ENCODE results near the gene SH3TC2. TPM values are rescaled to one million over a fixed set of nuclear protein-coding genes. Genes with fewer than 3 reads are reported as not detected.
A peak's percentile ranks its signal among the peaks of the same experiment; 100 is the strongest.

The SH3TC2 gene
- total RNA-seq, 3 donors from 2014 or later, result 0.48 to 9.4 (median 2.3) TPM

GRCh38 chr5:149001162-149001561 is 61.7 kb downstream of the SH3TC2 start:
- Histone ChIP-seq H3K9me3 (no peaks in the 10 kb centered on the region), H3K4me1 (no peaks in the 10 kb centered on the region), H3K4me3 (no peak overlapping the region), H3K36me3 (no peaks in the 10 kb centered on the region), H3K27ac (no peak overlapping the region), H3K27me3 (no peaks in the 10 kb centered on the region)
- intact Hi-C loops (cut with DNase I; ENCODE audit: low total_unique reads), result no loop called here
- DNase-seq (ENCODE audit: low spot score in 2 of 2), result no peak
- TF ChIP-seq POLR2AphosphoS5 (IDR thresholded peaks at IDR 0.05), result no peak
- TF ChIP-seq POLR2A (IDR thresholded peaks at IDR 0.05), result no peak
- no peak for TF ChIP-seq CTCF (IDR thresholded peaks at IDR 0.05)

- no peak overlapping the region for H3K27ac ChIP-seq
- DNase-seq (ENCODE audit: low spot score in 2 of 2), result no peak
- H3K27me3 ChIP-seq, result no peaks in the 10 kb centered on the region
- no peaks in the 10 kb centered on the region for H3K9me3 ChIP-seq
- H3K4me1 ChIP-seq, result no peaks in the 10 kb centered on the region
- TF ChIP-seq POLR2A (IDR thresholded peaks at IDR 0.05) (no peak), POLR2AphosphoS5 (IDR thresholded peaks at IDR 0.05) (no peak), CTCF (IDR thresholded peaks at IDR 0.05) (no peak)
- no peaks in the 10 kb centered on the region for H3K36me3 ChIP-seq
- no peak overlapping the region for H3K4me3 ChIP-seq
- intact Hi-C loops (cut with DNase I; ENCODE audit: low total_unique reads), result no loop called here
These were observed 63.1 kb downstream of the SH3TC2 start for GRCh38 chr5:148999741-149000140.

GRCh38 chr5:148998174-148998797 is 64.6 kb downstream of the SH3TC2 start:
- Histone ChIP-seq H3K4me1 (no peaks in the 10 kb centered on the region), H3K9me3 (no peaks in the 10 kb centered on the region), H3K27ac (no peak overlapping the region), H3K4me3 (no peak overlapping the region), H3K27me3 (no peaks in the 10 kb centered on the region), H3K36me3 (no peaks in the 10 kb centered on the region)
- peak in 1 of 2 donors; percentile 35 for DNase-seq (ENCODE audit: low spot score in 2 of 2)
- no peak for TF ChIP-seq POLR2A (IDR thresholded peaks at IDR 0.05)
- peak; percentile 37 to 82 (median 76) for TF ChIP-seq CTCF (IDR thresholded peaks at IDR 0.05)
- intact Hi-C loops (cut with DNase I; ENCODE audit: low total_unique reads), result no loop called here

GRCh38 chr5:148996270-148996669 is 66.6 kb downstream of the SH3TC2 start:
- no peaks in the 10 kb centered on the region for H3K4me1 ChIP-seq
- H3K4me3 ChIP-seq, result no peak overlapping the region
- peak overlapping the region; percentile 2 to 45 for H3K27ac ChIP-seq
- no peaks in the 10 kb centered on the region for H3K9me3 ChIP-seq
- no peaks in the 10 kb centered on the region for H3K27me3 ChIP-seq
- no peak for DNase-seq (ENCODE audit: low spot score in 2 of 2)
- intact Hi-C loops (cut with DNase I; ENCODE audit: low total_unique reads), result no loop called here
- H3K36me3 ChIP-seq, result no peaks in the 10 kb centered on the region
- TF ChIP-seq POLR2AphosphoS5 (IDR thresholded peaks at IDR 0.05) (no peak), CTCF (IDR thresholded peaks at IDR 0.05) (no peak), POLR2A (IDR thresholded peaks at IDR 0.05) (no peak)

GRCh38 chr5:148995791-148996190 is 67.1 kb downstream of the SH3TC2 start:
- no peak overlapping the region for H3K4me3 ChIP-seq
- H3K27me3 ChIP-seq, result no peaks in the 10 kb centered on the region
- no peak overlapping the region for H3K27ac ChIP-seq
- H3K4me1 ChIP-seq, result no peaks in the 10 kb centered on the region
- no peaks in the 10 kb centered on the region for H3K36me3 ChIP-seq
- no peak for DNase-seq (ENCODE audit: low spot score in 2 of 2)
- intact Hi-C loops (cut with DNase I; ENCODE audit: low total_unique reads), result no loop called here
- no peak for TF ChIP-seq POLR2A (IDR thresholded peaks at IDR 0.05)
- TF ChIP-seq POLR2AphosphoS5 (IDR thresholded peaks at IDR 0.05), result no peak
- H3K9me3 ChIP-seq, result no peaks in the 10 kb centered on the region

Data from breast epithelium (tissue), 4 donors.